GM12873 (cell line): Measurements from ENCODE around the gene NOC2L.

ENCODE experiments used
- CTCF ChIP-seq: IDR thresholded peaks from 2 replicates; pipeline ENCODE4 v1.5.1; 2012; ENCODE audit warnings: low read depth, mild to moderate bottlenecking, moderate library complexity, low read length, control low read depth; ENCODE audit not compliant: insufficient read depth; ENCODE audit errors: missing control alignments

NOC2L gene

GRCh38 chr1:963746-964525, 4.9 kb upstream of the NOC2L start:
- TF ChIP-seq CTCF = no peak

GRCh38 chr1:963301-963651, 4.2 kb upstream of the NOC2L start:
- TF ChIP-seq CTCF = no peak

DNA sequence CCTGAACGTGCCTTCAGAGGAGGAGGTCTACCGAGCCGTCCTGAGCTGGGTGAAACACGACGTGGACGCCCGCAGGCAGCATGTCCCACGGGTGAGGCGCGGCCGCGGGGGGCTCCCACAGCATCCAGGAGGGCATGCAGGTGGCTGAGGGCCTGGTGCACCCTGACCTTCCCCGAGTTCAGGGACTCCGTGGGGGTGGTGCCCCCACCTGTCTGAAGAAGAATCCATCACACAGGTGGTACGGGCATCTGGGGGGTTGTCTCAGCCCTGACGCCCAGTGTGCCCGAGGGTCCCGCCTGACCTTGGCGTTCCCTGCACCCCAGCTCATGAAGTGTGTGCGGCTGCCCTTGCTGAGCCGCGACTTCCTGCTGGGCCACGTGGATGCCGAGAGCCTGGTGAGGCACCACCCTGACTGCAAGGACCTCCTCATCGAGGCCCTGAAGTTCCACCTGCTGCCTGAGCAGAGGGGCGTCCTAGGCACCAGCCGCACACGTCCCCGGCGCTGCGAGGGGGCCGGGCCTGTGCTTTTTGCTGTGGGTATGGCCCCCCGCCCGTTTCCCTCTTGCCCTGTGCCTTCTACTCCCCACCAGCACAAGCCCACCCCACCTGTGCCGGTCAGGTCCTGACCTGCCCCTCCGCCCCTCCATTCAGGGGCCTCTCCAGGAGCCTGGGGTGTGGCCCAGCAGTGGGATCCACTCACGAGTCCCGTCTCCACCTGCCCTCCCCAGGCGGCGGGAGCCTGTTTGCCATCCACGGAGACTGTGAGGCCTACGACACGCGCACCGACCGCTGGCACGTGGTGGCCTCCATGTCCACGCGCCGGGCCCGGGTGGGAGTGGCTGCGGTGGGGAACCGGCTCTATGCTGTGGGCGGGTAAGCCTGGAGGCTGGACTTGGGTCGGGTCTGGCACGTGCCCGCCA, 3.6 kb upstream of the NOC2L start:
- no peak for TF ChIP-seq CTCF

DNA sequence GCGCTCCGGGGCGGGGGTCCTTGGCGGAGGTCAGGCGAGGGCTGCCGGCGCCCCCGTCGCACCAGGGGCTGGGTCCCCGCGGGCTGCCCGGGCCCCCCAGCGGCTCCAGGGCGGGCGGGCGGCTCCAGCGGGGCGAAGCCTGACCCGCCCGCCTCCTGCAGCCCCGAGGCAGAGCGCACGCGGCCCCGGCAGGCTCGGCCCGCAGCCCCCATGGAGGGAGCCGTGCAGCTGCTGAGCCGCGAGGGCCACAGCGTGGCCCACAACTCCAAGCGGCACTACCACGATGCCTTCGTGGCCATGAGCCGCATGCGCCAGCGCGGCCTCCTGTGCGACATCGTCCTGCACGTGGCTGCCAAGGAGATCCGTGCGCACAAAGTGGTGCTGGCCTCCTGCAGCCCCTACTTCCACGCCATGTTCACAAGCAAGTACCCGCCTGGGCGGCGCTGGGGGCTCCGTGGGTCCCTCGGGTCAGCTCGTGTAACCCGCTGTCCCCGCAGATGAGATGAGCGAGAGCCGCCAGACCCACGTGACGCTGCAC, 2.1 kb upstream of the NOC2L start:
- TF ChIP-seq CTCF = no peak

- no peak for TF ChIP-seq CTCF
Measured at GRCh38 chr1:960363-961131, 1.5 kb upstream of the NOC2L start, which contains the start of gene KLHL17. TSS of gene KLHL17 (plus strand) at chr1:960584. CDS start at chr1:960694, 110 bp downstream.

GRCh38 chr1:959731-960362, 791 bp upstream of the NOC2L start:
- no peak for TF ChIP-seq CTCF

GRCh38 chr1:956636-957035, 2.4 kb downstream of the NOC2L start:
- TF ChIP-seq CTCF = no peak
